ENCODE data around the gene DNAH10.

DNAH10 gene

GRCh38 chr12:123919980-123920360, 157.9 kb downstream of the DNAH10 start:
- no peak for TF ChIP-seq CTCF (IDR thresholded peaks at IDR 0.05; ENCODE audit: low read depth, low read length)
- DNase-seq (ENCODE audit: extremely low read depth, low read depth), result peak; percentile 28

GRCh38 chr12:123923038-123923437, 160.9 kb downstream of the DNAH10 start:
- no peak for DNase-seq (ENCODE audit: extremely low read depth, low read depth)
- no peak for TF ChIP-seq CTCF (IDR thresholded peaks at IDR 0.05; ENCODE audit: low read depth, low read length)

- DNase-seq (ENCODE audit: extremely low read depth, low read depth), result no peak
- TF ChIP-seq CTCF (IDR thresholded peaks at IDR 0.05; ENCODE audit: low read depth, low read length), result no peak
These were observed 161.8 kb downstream of the DNAH10 start for GRCh38 chr12:123923927-123924326.

GRCh38 chr12:123924539-123924938, 162.4 kb downstream of the DNAH10 start:
- TF ChIP-seq CTCF (IDR thresholded peaks at IDR 0.05; ENCODE audit: low read depth, low read length), result no peak
- no peak for DNase-seq (ENCODE audit: extremely low read depth, low read depth)

GRCh38 chr12:123928274-123928865, 166.3 kb downstream of the DNAH10 start:
- DNase-seq (ENCODE audit: extremely low read depth, low read depth), result no peak
- no peak for TF ChIP-seq CTCF (IDR thresholded peaks at IDR 0.05; ENCODE audit: low read depth, low read length)

GRCh38 chr12:123928897-123929296, 166.8 kb downstream of the DNAH10 start:
- TF ChIP-seq CTCF (IDR thresholded peaks at IDR 0.05; ENCODE audit: low read depth, low read length), result no peak
- DNase-seq (ENCODE audit: extremely low read depth, low read depth), result no peak

GRCh38 chr12:123929946-123930583, 168.0 kb downstream of the DNAH10 start:
- DNase-seq (ENCODE audit: extremely low read depth, low read depth), result no peak
- no peak for TF ChIP-seq CTCF (IDR thresholded peaks at IDR 0.05; ENCODE audit: low read depth, low read length)

Data from AG09319 (cell line).